ENCODE measurements around the gene KRTAP9-4.
A peak's percentile ranks its signal among the peaks of the same experiment; 100 is the strongest.
"Not testable (repeated sequence)": the region's sequence is repeated elsewhere in the genome, so short reads cannot be mapped to it uniquely, and the experiment has no call there.

Gene KRTAP9-4, protein sequence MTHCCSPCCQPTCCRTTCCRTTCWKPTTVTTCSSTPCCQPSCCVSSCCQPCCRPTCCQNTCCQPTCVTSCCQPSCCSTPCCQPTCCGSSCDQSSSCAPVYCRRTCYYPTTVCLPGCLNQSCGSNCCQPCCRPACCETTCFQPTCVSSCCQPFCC

DNA sequence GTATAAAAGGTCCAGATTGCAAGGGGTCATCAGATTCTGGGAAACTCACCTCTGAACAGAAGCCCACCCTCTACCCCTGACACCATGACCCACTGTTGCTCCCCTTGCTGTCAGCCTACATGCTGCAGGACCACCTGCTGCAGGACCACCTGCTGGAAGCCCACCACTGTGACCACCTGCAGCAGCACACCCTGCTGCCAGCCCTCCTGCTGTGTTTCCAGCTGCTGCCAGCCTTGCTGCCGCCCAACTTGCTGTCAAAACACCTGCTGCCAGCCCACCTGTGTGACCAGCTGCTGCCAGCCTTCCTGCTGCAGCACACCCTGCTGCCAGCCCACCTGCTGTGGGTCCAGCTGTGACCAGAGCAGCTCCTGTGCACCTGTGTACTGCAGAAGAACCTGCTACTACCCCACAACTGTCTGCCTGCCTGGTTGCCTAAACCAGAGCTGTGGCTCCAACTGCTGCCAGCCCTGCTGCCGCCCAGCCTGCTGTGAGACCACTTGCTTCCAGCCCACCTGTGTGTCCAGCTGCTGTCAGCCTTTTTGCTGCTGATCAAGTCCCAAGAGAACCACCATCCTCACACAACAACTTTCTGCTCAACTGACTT, at the start of gene KRTAP9-4:
Gene KRTAP9-4, plus strand, starts transcription at position 51 of the 604 bp plus-strand sequence. Its CDS starts 34 bp downstream, at position 85.
- H3K4me3 ChIP-seq (ENCODE audit: low read length); H3F3A ChIP-seq (ENCODE audit: control insufficient read depth, insufficient read depth); H3K4me1 ChIP-seq (ENCODE audit: control insufficient read depth, low read length); H3K4me2 ChIP-seq (ENCODE audit: low read length); H3K27me3 ChIP-seq (ENCODE audit: control insufficient read depth, low read length); H3K79me2 ChIP-seq (ENCODE audit: control insufficient read depth, low read length); H3K9me2 ChIP-seq (replicated peaks; ENCODE audit: control insufficient read depth, low read length); H4K20me1 ChIP-seq (ENCODE audit: control insufficient read depth, insufficient read depth, low read depth, low read length); H3K36me3 ChIP-seq (ENCODE audit: control insufficient read depth, low read length); H3K9me3 ChIP-seq (ENCODE audit: control insufficient read depth, insufficient read depth, low read length); H3K27ac ChIP-seq (ENCODE audit: low read depth, low read length): not testable (repeated sequence)

GRCh38 chr17:41211845-41212466, 37.5 kb upstream of the KRTAP9-4 start:
- no peak for TF ChIP-seq CTCF (IDR thresholded peaks at IDR 0.05; ENCODE audit: low read depth, low read length, poor library complexity, severe bottlenecking)
- no peak for TF ChIP-seq EZH2phosphoT487 (IDR thresholded peaks at IDR 0.05; ENCODE audit: borderline replicate concordance, low read length)
- H3K9me3 ChIP-seq (ENCODE audit: control insufficient read depth, insufficient read depth, low read length), result no peaks in the 10 kb centered on the region; the same call in 1 of the 2 replicates
- no peaks in the 10 kb centered on the region for H3K79me2 ChIP-seq (ENCODE audit: control insufficient read depth, low read length)
- H3K27ac ChIP-seq (ENCODE audit: low read depth, low read length), result no peak overlapping the region
- H3K9me2 ChIP-seq (replicated peaks; ENCODE audit: control insufficient read depth, low read length), result no peaks in the 10 kb centered on the region
- no peaks in the 10 kb centered on the region for H3K27me3 ChIP-seq (ENCODE audit: control insufficient read depth, low read length)
- H3K36me3 ChIP-seq (ENCODE audit: control insufficient read depth, low read length), result no peaks in the 10 kb centered on the region
- H3F3A ChIP-seq (ENCODE audit: control insufficient read depth, insufficient read depth), result no peaks in the 10 kb centered on the region
- H3K4me1 ChIP-seq (ENCODE audit: control insufficient read depth, low read length), result peaks cover 17% of the 10 kb centered on the region
- peak overlapping the region; percentile 25 for H3K4me2 ChIP-seq (ENCODE audit: low read length)
- no peak overlapping the region for H3K4me3 ChIP-seq (ENCODE audit: low read length)
- no peaks in the 10 kb centered on the region for H4K20me1 ChIP-seq (ENCODE audit: control insufficient read depth, insufficient read depth, low read depth, low read length)

DNA sequence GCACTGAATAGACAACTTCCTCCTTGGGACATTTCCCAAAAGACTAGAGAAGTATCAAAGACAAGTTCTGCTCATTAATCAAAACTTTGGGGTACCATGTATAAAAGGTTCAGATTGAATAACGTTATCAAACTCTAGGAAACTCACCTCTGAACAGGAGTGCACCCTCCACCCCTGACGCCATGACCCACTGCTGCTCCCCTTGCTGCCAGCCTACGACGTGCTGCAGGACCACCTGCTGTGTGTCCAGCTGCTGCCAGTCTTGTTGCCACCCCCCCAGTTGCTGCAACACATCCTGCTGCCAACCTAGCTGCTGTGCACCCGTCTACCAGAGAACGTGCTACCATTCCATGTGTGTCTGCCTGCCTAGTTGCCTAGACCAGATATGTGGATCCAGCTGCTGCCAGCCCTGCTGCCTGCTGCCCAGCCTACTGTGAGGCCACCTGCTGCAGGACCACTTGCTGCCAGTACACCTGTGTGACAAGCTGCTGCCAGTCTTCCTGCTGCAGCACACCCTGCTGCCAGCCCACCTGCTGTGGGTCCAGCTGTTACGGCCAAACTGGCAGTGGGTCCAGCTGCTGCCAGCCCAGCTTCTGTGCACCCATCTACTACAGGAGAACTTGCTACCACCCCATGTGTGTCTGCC, 36.8 kb upstream of the KRTAP9-4 start:
- no peaks in the 10 kb centered on the region for H3K27me3 ChIP-seq (ENCODE audit: control insufficient read depth, low read length)
- H3K36me3 ChIP-seq (ENCODE audit: control insufficient read depth, low read length), result no peaks in the 10 kb centered on the region
- H3F3A ChIP-seq (ENCODE audit: control insufficient read depth, insufficient read depth), result no peaks in the 10 kb centered on the region
- H3K27ac ChIP-seq (ENCODE audit: low read depth, low read length), result no peak overlapping the region
- no peaks in the 10 kb centered on the region for H4K20me1 ChIP-seq (ENCODE audit: control insufficient read depth, insufficient read depth, low read depth, low read length)
- H3K4me2 ChIP-seq (ENCODE audit: low read length), result peak overlapping the region; percentile 25; the same call in 1 of the 2 replicates
- H3K79me2 ChIP-seq (ENCODE audit: control insufficient read depth, low read length), result no peaks in the 10 kb centered on the region
- no peaks in the 10 kb centered on the region for H3K9me2 ChIP-seq (replicated peaks; ENCODE audit: control insufficient read depth, low read length)
- peaks cover 17% of the 10 kb centered on the region for H3K4me1 ChIP-seq (ENCODE audit: control insufficient read depth, low read length)
- TF ChIP-seq CTCF (IDR thresholded peaks at IDR 0.05; ENCODE audit: low read depth, low read length, poor library complexity, severe bottlenecking) (no peak), EZH2phosphoT487 (IDR thresholded peaks at IDR 0.05; ENCODE audit: borderline replicate concordance, low read length) (no peak)
- H3K4me3 ChIP-seq (ENCODE audit: low read length), result no peak overlapping the region
- H3K9me3 ChIP-seq (ENCODE audit: control insufficient read depth, insufficient read depth, low read length), result no peaks in the 10 kb centered on the region; the same call in 1 of the 2 replicates

DNA sequence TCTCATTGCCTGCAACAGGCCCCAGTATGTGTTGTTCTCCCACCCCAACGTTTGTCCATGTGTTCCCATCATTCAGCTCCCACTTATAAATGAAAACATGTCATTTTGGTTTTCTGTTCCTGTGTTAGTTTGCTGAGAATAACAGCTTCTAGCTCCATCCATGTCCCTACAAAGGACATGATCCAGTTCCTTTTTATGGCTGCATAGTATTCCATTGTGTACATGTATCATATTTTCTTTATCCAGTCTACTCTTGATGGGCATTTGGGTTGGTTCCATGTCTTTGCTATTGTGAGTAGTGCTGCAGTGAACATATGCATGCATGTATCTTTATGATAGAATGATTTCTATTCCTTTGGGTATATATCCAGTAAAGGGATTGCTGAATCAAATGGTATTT, 33.8 kb upstream of the KRTAP9-4 start:
- Histone ChIP-seq H3K4me3 (ENCODE audit: low read length) (no peak overlapping the region), H3K36me3 (ENCODE audit: control insufficient read depth, low read length) (no peaks in the 10 kb centered on the region), H4K20me1 (ENCODE audit: control insufficient read depth, insufficient read depth, low read depth, low read length) (no peaks in the 10 kb centered on the region), H3K9me3 (ENCODE audit: control insufficient read depth, insufficient read depth, low read length) (no peaks in the 10 kb centered on the region), H3K4me2 (ENCODE audit: low read length) (no peak overlapping the region), H3K27me3 (ENCODE audit: control insufficient read depth, low read length) (no peaks in the 10 kb centered on the region), H3K27ac (ENCODE audit: low read depth, low read length) (no peak overlapping the region), H3K9me2 (replicated peaks; ENCODE audit: control insufficient read depth, low read length) (no peaks in the 10 kb centered on the region), H3K79me2 (ENCODE audit: control insufficient read depth, low read length) (no peaks in the 10 kb centered on the region), H3F3A (ENCODE audit: control insufficient read depth, insufficient read depth) (no peaks in the 10 kb centered on the region), H3K4me1 (ENCODE audit: control insufficient read depth, low read length) (peaks cover 17% of the 10 kb centered on the region)
- TF ChIP-seq EZH2phosphoT487 (IDR thresholded peaks at IDR 0.05; ENCODE audit: borderline replicate concordance, low read length), result no peak
- no peak for TF ChIP-seq CTCF (IDR thresholded peaks at IDR 0.05; ENCODE audit: low read depth, low read length, poor library complexity, severe bottlenecking)
